Measurements from ENCODE around the gene RNF220.

RNF220 gene

GRCh38 chr1:44628962-44629756 is 224.1 kb downstream of the RNF220 start:
- no peak overlapping the region for H3K4me3 ChIP-seq
- DNase-seq (ENCODE audit: low read depth, low spot score), result no peak
- no peak overlapping the region for H3K27ac ChIP-seq
- no peaks in the 10 kb centered on the region for H3K9me3 ChIP-seq (ENCODE audit: low read depth, low read length)
- peaks cover 14% of the 10 kb centered on the region for H3K36me3 ChIP-seq (ENCODE audit: insufficient read depth, low read length)
- no peak overlapping the region for H3K9ac ChIP-seq (ENCODE audit: insufficient read length)
- TF ChIP-seq FOXP2 (optimal IDR thresholded peaks at IDR 0.05; ENCODE audit: control extremely low read depth, extremely low read length, insufficient read depth), result no peak
- no peak for TF ChIP-seq EZH2 (IDR thresholded peaks at IDR 0.05)
- no peak for TF ChIP-seq POLR2AphosphoS5 (IDR thresholded peaks at IDR 0.05; ENCODE audit: borderline replicate concordance, low read depth, low read length)

DNA sequence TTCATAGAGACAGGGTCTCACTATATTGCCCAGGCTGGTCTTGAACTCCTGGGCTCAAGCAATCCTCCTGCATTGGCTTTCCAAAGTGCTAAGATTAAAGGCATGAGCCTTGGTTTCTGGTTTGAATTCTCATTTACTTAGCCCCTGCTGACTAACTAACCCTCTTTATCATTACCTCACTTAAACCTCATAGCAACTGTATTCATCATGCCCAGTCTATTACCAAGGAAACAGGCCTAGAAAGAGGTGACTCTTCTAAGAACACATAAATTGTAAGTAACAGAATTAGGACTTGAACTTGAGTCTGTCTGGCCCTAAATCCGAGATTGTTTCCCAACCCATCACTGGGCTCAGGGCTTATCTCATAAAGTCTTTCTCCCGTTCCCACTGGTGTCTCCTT is 225.1 kb downstream of the RNF220 start:
- TF ChIP-seq FOXP2 (optimal IDR thresholded peaks at IDR 0.05; ENCODE audit: control extremely low read depth, extremely low read length, insufficient read depth), result no peak
- no peak for TF ChIP-seq EZH2 (IDR thresholded peaks at IDR 0.05)
- no peak for TF ChIP-seq POLR2AphosphoS5 (IDR thresholded peaks at IDR 0.05; ENCODE audit: borderline replicate concordance, low read depth, low read length)
- no peak for DNase-seq (ENCODE audit: low read depth, low spot score)
- Histone ChIP-seq H3K36me3 (ENCODE audit: insufficient read depth, low read length) (peaks cover 24% of the 10 kb centered on the region), H3K27ac (no peak overlapping the region), H3K9me3 (ENCODE audit: low read depth, low read length) (no peaks in the 10 kb centered on the region), H3K4me3 (no peak overlapping the region), H3K9ac (ENCODE audit: insufficient read length) (no peak overlapping the region)

GRCh38 chr1:44631333-44631646 is 226.2 kb downstream of the RNF220 start:
- Histone ChIP-seq H3K9me3 (ENCODE audit: low read depth, low read length) (no peaks in the 10 kb centered on the region), H3K4me3 (peak overlapping the region; percentile 94), H3K27ac (peak overlapping the region; percentile 96), H3K9ac (ENCODE audit: insufficient read length) (peak overlapping the region; percentile 70), H3K36me3 (ENCODE audit: insufficient read depth, low read length) (peaks cover 36% of the 10 kb centered on the region)
- no peak for DNase-seq (ENCODE audit: low read depth, low spot score)
- TF ChIP-seq FOXP2 (optimal IDR thresholded peaks at IDR 0.05; ENCODE audit: control extremely low read depth, extremely low read length, insufficient read depth) (no peak), EZH2 (IDR thresholded peaks at IDR 0.05) (no peak), POLR2AphosphoS5 (IDR thresholded peaks at IDR 0.05; ENCODE audit: borderline replicate concordance, low read depth, low read length) (no peak)

DNA sequence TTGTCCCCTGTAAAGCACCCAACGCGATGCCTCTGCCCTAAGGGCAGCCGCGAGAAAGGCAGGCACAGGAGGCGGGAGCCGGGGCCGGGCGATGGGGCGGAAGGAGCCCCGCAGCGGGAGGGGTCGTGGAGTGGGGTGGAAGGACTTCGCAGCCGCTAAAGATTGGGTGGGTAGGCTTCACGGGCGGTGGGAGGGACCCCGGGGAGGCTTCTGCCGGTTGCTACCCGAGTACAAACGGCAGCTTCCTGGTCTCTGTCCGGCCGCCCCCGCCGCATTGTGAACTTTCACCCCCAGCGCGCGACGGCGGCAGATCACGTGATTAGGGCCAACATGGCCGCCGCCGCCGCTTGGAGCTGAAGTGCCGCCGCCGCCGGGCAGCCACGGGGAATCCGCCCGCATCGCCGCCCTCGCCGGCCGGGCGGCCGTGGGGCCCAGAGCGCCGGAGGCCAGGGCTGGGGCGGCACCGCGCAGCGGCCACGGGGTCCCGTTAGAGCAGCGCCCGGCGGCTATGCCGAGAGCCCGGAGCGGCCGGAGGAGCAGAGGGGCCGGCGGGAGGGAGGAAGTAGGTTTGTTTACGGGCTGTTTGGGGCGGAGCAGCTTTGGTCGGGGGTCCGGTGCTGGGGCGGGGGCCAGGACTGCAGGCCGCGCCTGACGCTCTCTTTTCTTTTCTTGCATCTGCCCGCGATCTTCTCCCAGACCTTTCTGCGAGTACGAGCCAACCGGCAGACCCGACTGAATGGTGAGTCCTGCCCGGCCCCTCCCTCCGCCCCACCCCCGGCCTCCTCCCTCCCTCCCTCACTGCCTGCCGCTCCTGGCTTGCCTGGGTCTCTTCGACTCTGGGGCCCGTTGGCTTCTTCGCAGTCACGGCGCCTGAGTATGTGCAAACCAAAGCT is 226.8 kb downstream of the RNF220 start:
- Histone ChIP-seq H3K36me3 (ENCODE audit: insufficient read depth, low read length) (peaks cover 41% of the 10 kb centered on the region), H3K9me3 (ENCODE audit: low read depth, low read length) (no peaks in the 10 kb centered on the region), H3K4me3 (peak overlapping the region; percentile 94), H3K27ac (peak overlapping the region; percentile 96), H3K9ac (ENCODE audit: insufficient read length) (peak overlapping the region; percentile 95)
- DNase-seq (ENCODE audit: low read depth, low spot score), result peak; percentile 32
- TF ChIP-seq FOXP2 (optimal IDR thresholded peaks at IDR 0.05; ENCODE audit: control extremely low read depth, extremely low read length, insufficient read depth) (no peak), POLR2AphosphoS5 (IDR thresholded peaks at IDR 0.05; ENCODE audit: borderline replicate concordance, low read depth, low read length) (peak; percentile 79)

- H3K9ac ChIP-seq (ENCODE audit: insufficient read length), result peak overlapping the region; percentile 95
- no peak for DNase-seq (ENCODE audit: low read depth, low spot score)
- peaks cover 48% of the 10 kb centered on the region for H3K36me3 ChIP-seq (ENCODE audit: insufficient read depth, low read length)
- H3K4me3 ChIP-seq, result peak overlapping the region; percentile 94
- TF ChIP-seq POLR2AphosphoS5 (IDR thresholded peaks at IDR 0.05; ENCODE audit: borderline replicate concordance, low read depth, low read length) (no peak), FOXP2 (optimal IDR thresholded peaks at IDR 0.05; ENCODE audit: control extremely low read depth, extremely low read length, insufficient read depth) (no peak), EZH2 (IDR thresholded peaks at IDR 0.05) (no peak)
- H3K9me3 ChIP-seq (ENCODE audit: low read depth, low read length), result no peaks in the 10 kb centered on the region
- H3K27ac ChIP-seq, result peak overlapping the region; percentile 75
Measured at GRCh38 chr1:44632598-44632997, 227.5 kb downstream of the RNF220 start.

DNA sequence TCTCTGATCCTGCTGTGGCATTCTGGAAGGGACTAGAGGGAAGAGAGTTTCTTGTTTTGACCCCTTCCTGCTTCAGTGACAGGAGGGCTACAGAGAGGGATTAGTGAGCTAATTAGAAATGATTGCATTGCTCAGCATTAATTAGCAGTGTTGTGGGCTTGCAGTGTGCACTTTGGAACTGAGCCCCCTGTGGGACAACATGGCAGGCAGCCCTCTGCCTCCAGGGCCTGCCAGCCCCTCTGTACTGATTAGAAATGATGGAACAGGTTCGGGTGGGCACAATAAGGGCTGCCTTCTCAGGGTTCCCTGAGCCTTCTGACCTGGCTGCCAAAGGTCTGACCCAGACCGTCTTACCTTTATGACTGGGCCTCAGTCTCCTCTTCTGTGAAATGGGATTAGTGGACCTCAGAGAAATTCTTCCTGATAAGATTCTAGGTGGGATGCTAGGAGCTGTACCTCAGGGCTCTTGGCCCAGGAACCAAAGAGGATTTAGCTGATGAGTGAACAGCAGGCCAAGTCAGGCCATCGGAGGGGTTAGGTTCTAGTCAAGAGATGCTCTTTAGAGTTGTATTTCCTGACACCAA is 229.6 kb downstream of the RNF220 start:
- no peak overlapping the region for H3K9ac ChIP-seq (ENCODE audit: insufficient read length)
- H3K27ac ChIP-seq, result no peak overlapping the region
- TF ChIP-seq EZH2 (IDR thresholded peaks at IDR 0.05), result no peak
- H3K36me3 ChIP-seq (ENCODE audit: insufficient read depth, low read length), result peaks cover 63% of the 10 kb centered on the region
- no peak overlapping the region for H3K4me3 ChIP-seq
- DNase-seq (ENCODE audit: low read depth, low spot score), result no peak
- H3K9me3 ChIP-seq (ENCODE audit: low read depth, low read length), result no peaks in the 10 kb centered on the region

- H3K9me3 ChIP-seq (ENCODE audit: low read depth, low read length), result no peaks in the 10 kb centered on the region
- no peak for TF ChIP-seq EZH2 (IDR thresholded peaks at IDR 0.05)
- TF ChIP-seq FOXP2 (optimal IDR thresholded peaks at IDR 0.05; ENCODE audit: control extremely low read depth, extremely low read length, insufficient read depth), result no peak
- no peak for TF ChIP-seq POLR2AphosphoS5 (IDR thresholded peaks at IDR 0.05; ENCODE audit: borderline replicate concordance, low read depth, low read length)
- no peak overlapping the region for H3K4me3 ChIP-seq
- H3K27ac ChIP-seq, result no peak overlapping the region
- H3K9ac ChIP-seq (ENCODE audit: insufficient read length), result no peak overlapping the region
- no peak for DNase-seq (ENCODE audit: low read depth, low spot score)
- peaks cover 67% of the 10 kb centered on the region for H3K36me3 ChIP-seq (ENCODE audit: insufficient read depth, low read length)
Measured at GRCh38 chr1:44635439-44635838, 230.4 kb downstream of the RNF220 start.

DNA sequence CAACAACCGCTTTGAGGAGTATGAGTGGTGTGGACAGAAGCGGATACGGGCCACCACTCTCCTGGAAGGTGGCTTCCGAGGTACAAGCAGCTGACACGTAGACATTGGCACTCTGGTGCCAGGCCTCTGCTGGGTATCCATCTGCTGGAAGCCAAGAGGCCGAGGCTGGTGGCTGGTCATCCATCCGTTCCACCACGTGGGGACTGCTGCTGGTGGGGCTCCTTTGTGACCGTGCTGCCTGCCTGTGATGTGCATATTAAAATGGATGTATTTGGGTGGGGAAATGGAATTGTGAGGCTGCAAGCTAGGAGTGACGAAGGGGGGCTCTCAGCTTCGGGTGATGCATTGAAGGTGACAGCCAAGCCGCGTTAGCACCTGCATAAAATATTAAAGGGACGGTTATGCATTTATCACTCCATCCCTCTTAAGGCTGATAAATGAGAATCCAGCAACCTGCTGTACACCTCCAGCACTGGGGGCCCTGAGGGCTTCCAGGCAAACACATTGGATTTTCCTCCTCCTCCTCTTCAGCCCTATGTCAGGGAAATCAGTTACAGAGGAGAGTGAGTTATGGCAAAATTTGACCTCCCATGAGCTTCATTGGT is 231.1 kb downstream of the RNF220 start:
- Histone ChIP-seq H3K27ac (no peak overlapping the region), H3K36me3 (ENCODE audit: insufficient read depth, low read length) (peaks cover 71% of the 10 kb centered on the region), H3K4me3 (no peak overlapping the region), H3K9ac (ENCODE audit: insufficient read length) (no peak overlapping the region), H3K9me3 (ENCODE audit: low read depth, low read length) (no peaks in the 10 kb centered on the region)
- TF ChIP-seq EZH2 (IDR thresholded peaks at IDR 0.05), result no peak
- no peak for TF ChIP-seq POLR2AphosphoS5 (IDR thresholded peaks at IDR 0.05; ENCODE audit: borderline replicate concordance, low read depth, low read length)
- TF ChIP-seq FOXP2 (optimal IDR thresholded peaks at IDR 0.05; ENCODE audit: control extremely low read depth, extremely low read length, insufficient read depth), result no peak
- DNase-seq (ENCODE audit: low read depth, low spot score), result no peak

Measured in SK-N-MC (cell line).